Mesothelial cell of epicardium (in vitro differentiated cells): Measurements from ENCODE around the gene RANBP1. TPM values are rescaled to one million over a fixed set of nuclear protein-coding genes. Genes with fewer than 3 reads are reported as not detected.

Experiments
- DNase-seq, 2 experiments: peaks; one replicate each; pipeline ENCODE4 v3.0.0; 2021; ENCODE audit warnings: low spot score in 2 of 2; ENCODE audit not compliant: unreplicated experiment in 2 of 2
- H3K27ac Mint-ChIP-seq: 2 replicates; pipeline ENCODE4 v1.8.0; 2021; ENCODE audit warnings: mixed read lengths
- H3K27me3 Mint-ChIP-seq: 2 replicates; pipeline ENCODE4 v1.8.0; 2021; ENCODE audit warnings: low read depth, mixed read lengths
- H3K36me3 Mint-ChIP-seq: 2 replicates; pipeline ENCODE4 v1.8.0; 2021; ENCODE audit warnings: mixed read lengths
- H3K4me1 Mint-ChIP-seq: 2 replicates; pipeline ENCODE4 v1.8.0; 2021; ENCODE audit warnings: mixed read lengths
- H3K4me3 Mint-ChIP-seq: 2 replicates; pipeline ENCODE4 v1.8.0; 2021; ENCODE audit warnings: mild to moderate bottlenecking, moderate library complexity, mixed read lengths
- H3K9me3 Mint-ChIP-seq: 2 replicates; pipeline ENCODE4 v1.8.0; 2021; ENCODE audit warnings: mixed read lengths
- CTCF ChIP-seq: fragments of 200-600 bp; sonication (generic); IDR thresholded peaks from one replicate; pipeline ENCODE4 v1.5.0; 2021; ENCODE audit warnings: antibody characterized with exemption; ENCODE audit not compliant: unreplicated experiment
- total RNA-seq: library from RNA; stranded (reverse); gene quantifications from 3 replicates; pipeline ENCODE4 v1.2.1, GENCODE V29; 2021

The RANBP1 gene
- total RNA-seq, 1 donor from 2014 or later = 154 TPM

GRCh38 chr22:20138868-20139267 is 23.0 kb downstream of the RANBP1 start:
- no peak overlapping the region for H3K27ac Mint-ChIP-seq
- H3K27me3 Mint-ChIP-seq = no peaks in the 10 kb centered on the region
- no peak for DNase-seq
- peaks cover 5% of the 10 kb centered on the region for H3K4me1 Mint-ChIP-seq
- no peaks in the 10 kb centered on the region for H3K9me3 Mint-ChIP-seq
- TF ChIP-seq CTCF = no peak
- no peaks in the 10 kb centered on the region for H3K36me3 Mint-ChIP-seq
- no peak overlapping the region for H3K4me3 Mint-ChIP-seq

- no peak for DNase-seq
- no peak for TF ChIP-seq CTCF
- no peaks in the 10 kb centered on the region for H3K36me3 Mint-ChIP-seq
- H3K4me3 Mint-ChIP-seq = no peak overlapping the region
- H3K9me3 Mint-ChIP-seq = no peaks in the 10 kb centered on the region
- H3K4me1 Mint-ChIP-seq = peaks cover 5% of the 10 kb centered on the region
- no peak overlapping the region for H3K27ac Mint-ChIP-seq
- H3K27me3 Mint-ChIP-seq = no peaks in the 10 kb centered on the region
Measured at GRCh38 chr22:20139391-20140106, 23.6 kb downstream of the RANBP1 start.

GRCh38 chr22:20140107-20140445 is 24.2 kb downstream of the RANBP1 start:
- no peaks in the 10 kb centered on the region for H3K36me3 Mint-ChIP-seq
- no peak for TF ChIP-seq CTCF
- H3K4me3 Mint-ChIP-seq = no peak overlapping the region
- H3K9me3 Mint-ChIP-seq = no peaks in the 10 kb centered on the region
- no peaks in the 10 kb centered on the region for H3K27me3 Mint-ChIP-seq
- no peak for DNase-seq
- no peak overlapping the region for H3K27ac Mint-ChIP-seq
- peaks cover 5% of the 10 kb centered on the region for H3K4me1 Mint-ChIP-seq

- TF ChIP-seq CTCF = no peak
- no peak overlapping the region for H3K27ac Mint-ChIP-seq
- H3K4me1 Mint-ChIP-seq = peaks cover 5% of the 10 kb centered on the region
Measured at GRCh38 chr22:20140521-20140964, 24.6 kb downstream of the RANBP1 start.

GRCh38 chr22:20141186-20142077 is 25.5 kb downstream of the RANBP1 start:
- peaks cover 3% of the 10 kb centered on the region for H3K4me1 Mint-ChIP-seq
- no peak overlapping the region for H3K27ac Mint-ChIP-seq
- DNase-seq = no peak
- H3K9me3 Mint-ChIP-seq = no peaks in the 10 kb centered on the region
- TF ChIP-seq CTCF = no peak
- H3K4me3 Mint-ChIP-seq = no peak overlapping the region
- no peaks in the 10 kb centered on the region for H3K27me3 Mint-ChIP-seq
- no peaks in the 10 kb centered on the region for H3K36me3 Mint-ChIP-seq

More at GRCh38 chr22:20140521-20140964, 24.6 kb downstream of the RANBP1 start:
- no peak overlapping the region for H3K4me3 Mint-ChIP-seq
- no peaks in the 10 kb centered on the region for H3K36me3 Mint-ChIP-seq
- H3K27me3 Mint-ChIP-seq = no peaks in the 10 kb centered on the region
- no peaks in the 10 kb centered on the region for H3K9me3 Mint-ChIP-seq
- DNase-seq = no peak
